Measurements from ENCODE around the gene WT1. TPM values are rescaled to one million over a fixed set of nuclear protein-coding genes. Genes with fewer than 3 reads are reported as not detected.

The WT1 gene
- total RNA-seq, 1 donor, result 16.4 TPM

GRCh38 chr11:32400670-32401369, 34.5 kb downstream of the WT1 start:
- peak; percentile 58 for DNase-seq (ENCODE audit: low read depth)
- TF ChIP-seq CTCF (IDR thresholded peaks at IDR 0.05; ENCODE audit: insufficient read depth, low read depth, low read length), result no peak
- H3K4me3 ChIP-seq (ENCODE audit: low read depth, low read length), result no peak overlapping the region

DNA sequence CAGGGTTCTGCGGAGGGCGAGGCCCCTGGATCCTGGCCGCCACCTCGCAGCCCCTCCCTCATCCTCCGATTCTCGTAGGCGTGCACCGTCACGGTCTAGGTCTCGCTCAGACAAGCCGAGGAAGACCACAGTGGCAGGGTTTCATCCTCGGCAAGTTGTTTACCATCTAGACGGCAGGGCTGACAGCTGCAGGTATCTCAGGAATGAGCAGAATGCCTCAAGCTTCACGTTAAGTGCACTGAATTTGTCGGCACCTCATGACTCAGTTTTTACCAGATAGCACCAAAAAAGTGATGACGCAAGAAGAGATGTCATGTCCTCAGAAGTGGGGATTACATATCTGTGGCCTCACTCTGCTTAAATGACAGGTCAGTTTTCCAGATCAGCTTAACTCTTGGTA, 35.1 kb downstream of the WT1 start:
- H3K4me3 ChIP-seq (ENCODE audit: low read depth, low read length), result no peak overlapping the region
- no peak for TF ChIP-seq CTCF (IDR thresholded peaks at IDR 0.05; ENCODE audit: insufficient read depth, low read depth, low read length)
- peak; percentile 84 for DNase-seq (ENCODE audit: low read depth)

- H3K4me3 ChIP-seq (ENCODE audit: low read depth, low read length), result no peak overlapping the region
- TF ChIP-seq CTCF (IDR thresholded peaks at IDR 0.05; ENCODE audit: insufficient read depth, low read depth, low read length), result no peak
- DNase-seq (ENCODE audit: low read depth), result peak; percentile 67
Measured at GRCh38 chr11:32396991-32397390, 38.3 kb downstream of the WT1 start.

- no peak overlapping the region for H3K4me3 ChIP-seq (ENCODE audit: low read depth, low read length)
- TF ChIP-seq CTCF (IDR thresholded peaks at IDR 0.05; ENCODE audit: insufficient read depth, low read depth, low read length), result no peak
- DNase-seq (ENCODE audit: low read depth), result no peak
Measured at GRCh38 chr11:32396331-32396730, 39.0 kb downstream of the WT1 start.

DNA sequence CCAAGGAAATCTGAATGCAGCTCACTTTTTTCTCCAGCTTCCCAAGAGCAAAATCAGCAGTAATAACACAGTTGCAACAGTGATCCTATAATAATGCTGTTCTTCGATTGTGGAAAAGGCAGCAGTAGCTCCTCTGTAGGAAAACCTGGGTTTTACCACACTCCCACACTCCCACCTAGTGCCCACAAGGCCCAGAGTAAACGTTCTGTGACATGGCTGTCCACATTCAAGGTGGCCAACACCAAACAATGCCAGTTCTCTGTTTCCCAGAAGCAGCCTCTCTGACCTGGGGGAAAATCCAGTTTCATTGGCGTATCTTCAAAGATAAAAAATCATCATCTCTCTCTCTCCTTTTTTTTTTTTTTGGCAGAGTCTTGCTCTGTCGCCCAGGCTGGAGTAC, 40.2 kb downstream of the WT1 start:
- H3K4me3 ChIP-seq (ENCODE audit: low read depth, low read length), result no peak overlapping the region
- TF ChIP-seq CTCF (IDR thresholded peaks at IDR 0.05; ENCODE audit: insufficient read depth, low read depth, low read length), result no peak
- no peak for DNase-seq (ENCODE audit: low read depth)

DNA sequence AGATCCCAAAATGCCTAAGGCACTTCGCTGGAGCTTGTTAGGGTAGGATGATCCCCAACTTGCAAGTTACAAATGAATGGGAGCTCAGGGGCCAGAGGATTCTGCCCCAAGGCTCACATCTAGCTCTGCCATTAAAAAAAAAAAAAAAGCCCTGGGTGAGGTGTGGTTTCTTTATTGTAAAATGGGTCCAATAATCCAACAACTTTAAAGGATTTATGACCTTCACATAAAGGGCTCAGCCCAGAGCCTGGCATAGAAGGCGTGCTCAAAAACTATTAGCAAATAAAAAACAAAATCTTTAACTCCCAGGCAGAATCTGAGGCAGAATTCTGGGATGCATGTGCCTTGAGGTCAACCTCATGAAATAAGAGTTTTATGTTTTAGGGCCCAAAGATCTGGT, 42.5 kb downstream of the WT1 start:
- no peak for DNase-seq (ENCODE audit: low read depth)
- H3K4me3 ChIP-seq (ENCODE audit: low read depth, low read length), result no peak overlapping the region
- no peak for TF ChIP-seq CTCF (IDR thresholded peaks at IDR 0.05; ENCODE audit: insufficient read depth, low read depth, low read length)
